ENCODE results near the gene SLC46A2. TPM values are rescaled to one million over a fixed set of nuclear protein-coding genes. Genes with fewer than 3 reads are reported as not detected.
A peak's percentile ranks its signal among the peaks of the same experiment; 100 is the strongest.

SLC46A2 gene
- total and polyA plus RNA-seq, 8 donors = 0.26 to 13.0 (median 1.1) TPM

GRCh38 chr9:112863214-112863613 is 27.5 kb downstream of the SLC46A2 start:
- TF ChIP-seq CTCF (IDR thresholded peaks at IDR 0.05) = no peak
- H3K9me3 ChIP-seq = no peaks in the 10 kb centered on the region
- ATAC-seq (peak; percentile 11), DNase-seq (peak; percentile 35 to 77 (median 64))
- H3K4me1 ChIP-seq = peaks cover 40 to 78% of the 10 kb centered on the region in 2 donors
- H3K4me3 ChIP-seq = no peak overlapping the region
- no peaks in the 10 kb centered on the region for H3K27me3 ChIP-seq
- peak overlapping the region; percentile 81 to 89 for H3K27ac ChIP-seq
- peaks cover 0 to 11% of the 10 kb centered on the region in 2 donors for H3K36me3 ChIP-seq
- intact Hi-C loops (cut with DNase I) = no loop called here

- no peaks in the 10 kb centered on the region for H3K27me3 ChIP-seq
- peaks cover 0 to 9% of the 10 kb centered on the region in 2 donors for H3K36me3 ChIP-seq
- peak in 1 of 2 donors; percentile 23 for TF ChIP-seq CTCF (IDR thresholded peaks at IDR 0.05)
- peak overlapping the region in 1 of 2 donors; percentile 13 for H3K4me3 ChIP-seq
- peak overlapping the region; percentile 81 to 89 for H3K27ac ChIP-seq
- no peaks in the 10 kb centered on the region for H3K9me3 ChIP-seq
- DNase-seq (peak; percentile 31 to 83 (median 67)), ATAC-seq (peak; percentile 32)
- peaks cover 42 to 87% of the 10 kb centered on the region in 2 donors for H3K4me1 ChIP-seq
- intact Hi-C loops (cut with DNase I) = no loop called here
These were observed 28.8 kb downstream of the SLC46A2 start for GRCh38 chr9:112861638-112862555.

GRCh38 chr9:112861155-112861554 is 29.5 kb downstream of the SLC46A2 start:
- Histone ChIP-seq H3K27me3 (no peaks in the 10 kb centered on the region), H3K27ac (peak overlapping the region; percentile 81 to 89), H3K4me1 (peaks cover 42 to 89% of the 10 kb centered on the region in 2 donors), H3K36me3 (peaks cover 0 to 8% of the 10 kb centered on the region in 2 donors), H3K9me3 (no peaks in the 10 kb centered on the region), H3K4me3 (no peak overlapping the region)
- ATAC-seq (peak; percentile 4), DNase-seq (no peak)
- no peak for TF ChIP-seq CTCF (IDR thresholded peaks at IDR 0.05)
- intact Hi-C loops (cut with DNase I) = no loop called here

- H3K27me3 ChIP-seq = no peaks in the 10 kb centered on the region
- H3K27ac ChIP-seq = peak overlapping the region; percentile 81 to 89
- peaks cover 0 to 3% of the 10 kb centered on the region in 2 donors for H3K36me3 ChIP-seq
- TF ChIP-seq CTCF (IDR thresholded peaks at IDR 0.05) = no peak
- peaks cover 42 to 86% of the 10 kb centered on the region in 2 donors for H3K4me1 ChIP-seq
- intact Hi-C loops (cut with DNase I) = no loop called here
- DNase-seq (no peak), ATAC-seq (no peak)
- no peaks in the 10 kb centered on the region for H3K9me3 ChIP-seq
- no peak overlapping the region for H3K4me3 ChIP-seq
These were observed 30.2 kb downstream of the SLC46A2 start for GRCh38 chr9:112860451-112860850.

GRCh38 chr9:112858625-112859147 is 32.0 kb downstream of the SLC46A2 start:
- Histone ChIP-seq H3K4me3 (no peak overlapping the region), H3K9me3 (no peaks in the 10 kb centered on the region), H3K4me1 (peaks cover 36 to 84% of the 10 kb centered on the region in 2 donors), H3K27ac (peak overlapping the region; percentile 42 to 89), H3K27me3 (no peaks in the 10 kb centered on the region), H3K36me3 (peaks cover 0 to 8% of the 10 kb centered on the region in 2 donors)
- DNase-seq (peak in 2 of 4 donors; percentile 36 to 51), ATAC-seq (peak; percentile 50)
- intact Hi-C loops (cut with DNase I) = no loop called here
- no peak for TF ChIP-seq CTCF (IDR thresholded peaks at IDR 0.05)

All from left lung (tissue), 10 donors.